Osteocyte (in vitro differentiated cells): Measurements from ENCODE around the gene STMP1. TPM values are rescaled to one million over a fixed set of nuclear protein-coding genes. Genes with fewer than 3 reads are reported as not detected.

Experiments used
- DNase-seq: peaks from one replicate; pipeline ENCODE4 v3.0.0; 2021; ENCODE audit warnings: mixed read lengths; ENCODE audit not compliant: unreplicated experiment; ENCODE audit errors: extremely low spot score
- H3K27ac Mint-ChIP-seq: one replicate; pipeline ENCODE4 v1.8.0; 2021; ENCODE audit warnings: mild to moderate bottlenecking, mixed read lengths; ENCODE audit not compliant: unreplicated experiment
- H3K27me3 Mint-ChIP-seq: one replicate; pipeline ENCODE4 v1.8.0; 2021; ENCODE audit warnings: mixed read lengths; ENCODE audit not compliant: unreplicated experiment
- H3K36me3 Mint-ChIP-seq: one replicate; pipeline ENCODE4 v1.8.0; 2021; ENCODE audit warnings: mixed read lengths; ENCODE audit not compliant: unreplicated experiment
- H3K4me1 Mint-ChIP-seq: one replicate; pipeline ENCODE4 v1.8.0; 2021; ENCODE audit warnings: mixed read lengths; ENCODE audit not compliant: unreplicated experiment
- H3K4me3 Mint-ChIP-seq: one replicate; pipeline ENCODE4 v1.8.0; 2021; ENCODE audit warnings: mild to moderate bottlenecking, moderate library complexity, mixed read lengths; ENCODE audit not compliant: unreplicated experiment
- H3K9me3 Mint-ChIP-seq: one replicate; pipeline ENCODE4 v1.8.0; 2021; ENCODE audit warnings: mixed read lengths; ENCODE audit not compliant: unreplicated experiment
- total RNA-seq: library from RNA; stranded (reverse); gene quantifications from 2 replicates; pipeline ENCODE4 v1.2.1, GENCODE V29; 2021
- TF ChIP-seq, protein P1 (sequence below): fragments of 200-600 bp; sonication (generic); IDR thresholded peaks from 2 replicates; pipeline ENCODE4 v1.5.0; 2021; ENCODE audit warnings: antibody characterized with exemption, mild to moderate bottlenecking, moderate library complexity

STMP1 gene
- total RNA-seq, 1 donor from 2014 or later = 45.4 TPM

DNA sequence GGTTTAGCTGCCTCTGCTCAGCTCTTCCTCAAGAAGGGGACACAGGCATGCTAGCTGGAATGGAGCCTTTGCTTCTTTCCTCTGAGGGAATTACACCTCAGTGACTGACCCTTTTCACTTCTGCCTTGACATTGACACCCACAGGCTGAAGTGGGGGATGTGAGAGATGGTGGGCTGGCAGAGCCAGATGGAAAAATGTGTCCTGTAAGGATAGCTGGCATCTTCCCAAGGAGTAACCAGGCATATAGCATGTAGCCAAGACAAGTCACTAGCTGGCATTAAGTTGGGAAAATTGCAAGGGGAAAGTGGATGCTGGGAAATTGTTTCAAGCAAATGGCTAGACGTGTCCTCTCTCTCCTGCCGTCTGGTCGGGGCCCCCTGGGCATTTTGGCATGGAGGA, 19.9 kb downstream of the STMP1 start:
- no peaks in the 10 kb centered on the region for H3K27me3 Mint-ChIP-seq
- H3K36me3 Mint-ChIP-seq = peaks cover 14% of the 10 kb centered on the region
- no peak for DNase-seq
- no peaks in the 10 kb centered on the region for H3K9me3 Mint-ChIP-seq
- peaks cover 16% of the 10 kb centered on the region for H3K4me1 Mint-ChIP-seq
- no peak overlapping the region for H3K27ac Mint-ChIP-seq
- TF ChIP-seq, protein P1, sequence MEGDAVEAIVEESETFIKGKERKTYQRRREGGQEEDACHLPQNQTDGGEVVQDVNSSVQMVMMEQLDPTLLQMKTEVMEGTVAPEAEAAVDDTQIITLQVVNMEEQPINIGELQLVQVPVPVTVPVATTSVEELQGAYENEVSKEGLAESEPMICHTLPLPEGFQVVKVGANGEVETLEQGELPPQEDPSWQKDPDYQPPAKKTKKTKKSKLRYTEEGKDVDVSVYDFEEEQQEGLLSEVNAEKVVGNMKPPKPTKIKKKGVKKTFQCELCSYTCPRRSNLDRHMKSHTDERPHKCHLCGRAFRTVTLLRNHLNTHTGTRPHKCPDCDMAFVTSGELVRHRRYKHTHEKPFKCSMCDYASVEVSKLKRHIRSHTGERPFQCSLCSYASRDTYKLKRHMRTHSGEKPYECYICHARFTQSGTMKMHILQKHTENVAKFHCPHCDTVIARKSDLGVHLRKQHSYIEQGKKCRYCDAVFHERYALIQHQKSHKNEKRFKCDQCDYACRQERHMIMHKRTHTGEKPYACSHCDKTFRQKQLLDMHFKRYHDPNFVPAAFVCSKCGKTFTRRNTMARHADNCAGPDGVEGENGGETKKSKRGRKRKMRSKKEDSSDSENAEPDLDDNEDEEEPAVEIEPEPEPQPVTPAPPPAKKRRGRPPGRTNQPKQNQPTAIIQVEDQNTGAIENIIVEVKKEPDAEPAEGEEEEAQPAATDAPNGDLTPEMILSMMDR = no peak
- H3K4me3 Mint-ChIP-seq = no peak overlapping the region

DNA sequence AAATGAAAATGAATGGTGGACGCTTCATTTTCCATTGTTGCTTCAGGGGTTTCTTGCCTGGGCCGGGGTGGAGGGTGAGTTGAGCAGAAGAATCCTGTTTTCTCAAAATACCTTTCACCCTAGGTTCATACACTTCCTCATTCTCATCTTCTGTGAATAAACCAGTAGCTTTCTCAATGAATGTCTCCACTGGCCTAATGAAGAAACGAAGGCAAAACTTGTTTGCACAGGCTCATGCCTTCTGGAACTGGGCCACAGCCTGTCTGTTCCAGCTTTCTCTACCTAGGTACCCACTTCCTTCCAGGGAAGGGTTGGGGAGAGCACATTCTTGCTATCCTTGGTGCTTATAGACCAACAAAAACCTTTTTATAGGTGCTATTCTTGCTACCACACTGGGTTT, 21.3 kb downstream of the STMP1 start:
- no peak overlapping the region for H3K27ac Mint-ChIP-seq
- no peaks in the 10 kb centered on the region for H3K27me3 Mint-ChIP-seq
- no peak for DNase-seq
- TF ChIP-seq, protein P1 = no peak
- H3K4me3 Mint-ChIP-seq = no peak overlapping the region
- H3K36me3 Mint-ChIP-seq = peaks cover 7% of the 10 kb centered on the region
- peaks cover 12% of the 10 kb centered on the region for H3K4me1 Mint-ChIP-seq
- H3K9me3 Mint-ChIP-seq = no peaks in the 10 kb centered on the region

DNA sequence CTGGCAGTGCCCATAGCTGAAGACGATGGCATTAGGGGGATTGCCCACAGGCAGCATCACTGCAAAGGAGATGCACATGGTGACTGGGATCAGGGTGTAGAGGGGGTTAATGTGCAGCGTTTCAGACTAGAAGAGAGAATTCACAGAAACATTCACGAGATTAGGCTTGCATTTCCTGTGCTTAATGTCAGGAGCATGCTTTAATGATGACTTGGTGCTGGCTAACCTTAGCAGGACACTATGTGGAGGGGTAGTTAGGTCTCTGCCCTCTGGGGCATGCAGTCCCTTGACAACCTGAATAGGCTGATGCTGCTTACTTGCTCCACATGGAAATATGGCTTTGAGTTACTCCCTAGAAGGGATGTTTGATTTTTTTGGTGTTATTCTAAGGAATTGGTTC, 21.8 kb downstream of the STMP1 start:
- Mint-ChIP-seq H3K9me3 (no peaks in the 10 kb centered on the region), H3K27me3 (no peaks in the 10 kb centered on the region), H3K4me3 (no peak overlapping the region), H3K36me3 (peaks cover 9% of the 10 kb centered on the region), H3K4me1 (peaks cover 10% of the 10 kb centered on the region), H3K27ac (no peak overlapping the region)
- TF ChIP-seq, protein P1 = no peak
- no peak for DNase-seq

DNA sequence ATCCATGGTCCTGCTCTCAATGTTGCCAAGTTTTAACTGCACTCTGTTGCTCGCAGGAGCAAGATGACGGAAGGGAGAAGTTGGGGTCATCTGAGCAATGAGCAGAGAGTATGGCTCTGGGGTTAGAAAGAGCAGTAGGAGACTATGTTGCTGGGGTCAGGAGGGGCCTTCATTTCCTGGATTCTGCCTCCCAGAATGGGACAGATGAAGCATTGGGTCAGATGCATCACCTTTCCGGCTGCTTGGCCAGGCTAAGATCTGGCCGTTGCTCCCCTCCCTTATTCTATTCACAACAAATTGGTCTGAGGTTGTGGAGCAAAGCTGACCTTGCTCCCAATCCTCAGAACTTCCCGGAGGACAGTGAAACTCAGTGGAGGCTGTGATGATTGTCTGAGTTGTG, 22.4 kb downstream of the STMP1 start:
- peaks cover 10% of the 10 kb centered on the region for H3K4me1 Mint-ChIP-seq
- DNase-seq = no peak
- H3K4me3 Mint-ChIP-seq = no peak overlapping the region
- H3K36me3 Mint-ChIP-seq = peaks cover 12% of the 10 kb centered on the region
- no peaks in the 10 kb centered on the region for H3K9me3 Mint-ChIP-seq
- TF ChIP-seq, protein P1 = no peak
- no peaks in the 10 kb centered on the region for H3K27me3 Mint-ChIP-seq
- no peak overlapping the region for H3K27ac Mint-ChIP-seq

DNA sequence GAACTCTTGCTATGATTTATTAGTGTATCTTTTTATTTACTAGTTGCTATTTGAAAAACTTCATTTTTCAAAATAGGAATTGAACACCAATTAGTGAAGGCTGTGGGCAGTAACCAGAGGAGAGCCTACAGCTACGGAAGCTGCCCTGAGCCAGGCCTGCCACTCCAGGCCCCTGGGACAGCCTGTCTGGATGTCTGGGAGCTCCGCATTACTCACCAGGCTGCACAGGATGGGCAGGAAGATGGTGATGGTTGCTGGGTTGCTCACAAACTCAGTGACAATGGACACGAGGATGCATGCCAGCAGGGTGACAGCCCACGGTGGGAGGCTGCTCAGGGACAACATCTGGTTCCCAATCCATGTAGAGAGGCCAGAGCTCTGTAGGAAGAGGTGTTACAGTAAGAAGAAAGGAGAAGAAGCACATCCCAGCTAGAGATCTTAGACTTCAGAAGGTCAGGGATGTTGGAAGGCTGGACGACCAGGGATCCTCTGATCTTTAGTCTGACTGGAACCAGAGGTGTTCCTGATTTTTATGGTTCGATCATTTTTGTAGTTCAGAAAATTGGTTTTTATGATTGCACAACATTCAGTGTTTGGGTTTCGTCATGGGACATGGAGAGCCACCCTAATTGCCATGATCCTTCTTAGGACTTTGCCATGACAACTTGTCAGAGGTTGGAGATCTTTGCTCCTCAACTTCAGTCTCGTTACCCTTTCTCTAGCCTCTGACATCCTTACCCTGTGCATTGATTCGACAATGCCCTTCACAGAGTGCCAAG, 23.2 kb downstream of the STMP1 start:
- Mint-ChIP-seq H3K4me1 (peaks cover 14% of the 10 kb centered on the region), H3K27ac (no peak overlapping the region), H3K9me3 (no peaks in the 10 kb centered on the region), H3K4me3 (no peak overlapping the region), H3K27me3 (no peaks in the 10 kb centered on the region), H3K36me3 (peaks cover 12% of the 10 kb centered on the region)
- no peak for DNase-seq
- TF ChIP-seq, protein P1 = no peak
